H9 (cell line): ENCODE measurements around the gene PLSCR2. TPM values are rescaled to one million over a fixed set of nuclear protein-coding genes. Genes with fewer than 3 reads are reported as not detected.

Experiments used
- DNase-seq: peaks from one replicate; pipeline ENCODE4 v3.0.0-alpha.2; 2017
- H2AFZ ChIP-seq: one replicate; pipeline ENCODE4 v1.6.1; 2013; ENCODE audit warnings: mild to moderate bottlenecking, low read length, control low read depth, moderate library complexity
- H2AK5ac ChIP-seq: 2 replicates; pipeline ENCODE4 v1.6.1; 2013; ENCODE audit warnings: low read length, control low read depth, mixed read lengths; ENCODE audit not compliant: insufficient read length
- H2BK120ac ChIP-seq: one replicate; pipeline ENCODE4 v1.6.1; 2013; ENCODE audit warnings: low read depth, mild to moderate bottlenecking, low read length, control low read depth, inconsistent platforms; ENCODE audit not compliant: poor library complexity, severe bottlenecking
- H2BK12ac ChIP-seq: 2 replicates; pipeline ENCODE4 v1.6.1; 2013; ENCODE audit warnings: low read length, control low read depth, mixed read lengths, low read depth; ENCODE audit not compliant: insufficient read length
- H2BK15ac ChIP-seq: 2 replicates; pipeline ENCODE4 v1.6.1; 2013; ENCODE audit warnings: low read depth, low read length, control low read depth
- H2BK20ac ChIP-seq: one replicate; pipeline ENCODE4 v1.6.1; 2013; ENCODE audit warnings: low read depth, mild to moderate bottlenecking, low read length, control low read depth, inconsistent platforms; ENCODE audit not compliant: poor library complexity, severe bottlenecking
- H2BK5ac ChIP-seq: 2 replicates; pipeline ENCODE4 v1.6.1; 2013; ENCODE audit warnings: low read length, control low read depth, mixed read lengths; ENCODE audit not compliant: insufficient read length
- H3K14ac ChIP-seq: 2 replicates; pipeline ENCODE4 v1.6.1; 2013; ENCODE audit warnings: low read length, control low read depth; ENCODE audit not compliant: insufficient read depth
- H3K18ac ChIP-seq: 2 replicates; pipeline ENCODE4 v1.6.1; 2013; ENCODE audit warnings: low read depth, mild to moderate bottlenecking, mixed read lengths, low read length, control low read depth; ENCODE audit not compliant: insufficient read length
- H3K23ac ChIP-seq: 2 replicates; pipeline ENCODE4 v1.6.1; 2013; ENCODE audit warnings: low read length, control low read depth, mixed read lengths, low read depth; ENCODE audit not compliant: insufficient read length
- H3K23me2 ChIP-seq: 2 replicates; pipeline ENCODE4 v1.6.1; 2013; ENCODE audit warnings: low read depth, mild to moderate bottlenecking, mixed read lengths, low read length, control low read depth; ENCODE audit not compliant: insufficient read length, poor library complexity, severe bottlenecking
- H3K27ac ChIP-seq: 2 replicates; pipeline ENCODE4 v1.5.1; 2013; ENCODE audit warnings: low read length, control low read depth, mixed read lengths, low read depth; ENCODE audit not compliant: insufficient read length
- H3K27me3 ChIP-seq: 2 replicates; pipeline ENCODE4 v1.6.1; 2013; ENCODE audit warnings: low read length, control low read depth, inconsistent platforms; ENCODE audit not compliant: insufficient read depth
- H3K4ac ChIP-seq: 2 replicates; pipeline ENCODE4 v1.6.1; 2013; ENCODE audit warnings: low read depth, mild to moderate bottlenecking, control low read depth, inconsistent platforms, low read length, moderate library complexity
- H3K4me1 ChIP-seq: 2 replicates; pipeline ENCODE4 v1.6.1; 2013; ENCODE audit warnings: low read length, control low read depth, inconsistent platforms; ENCODE audit not compliant: insufficient read depth
- H3K4me2 ChIP-seq: 2 replicates; pipeline ENCODE4 v1.6.1; 2013; ENCODE audit warnings: low read length, control low read depth, mixed read lengths; ENCODE audit not compliant: insufficient read length, insufficient read depth
- H3K56ac ChIP-seq: 2 replicates; pipeline ENCODE4 v1.6.1; 2013; ENCODE audit warnings: low read depth, mild to moderate bottlenecking, mixed read lengths, low read length, control low read depth; ENCODE audit not compliant: insufficient read length
- H3K79me1 ChIP-seq: 2 replicates; pipeline ENCODE4 v1.6.1; 2013; ENCODE audit warnings: low read depth, mild to moderate bottlenecking, moderate library complexity, low read length, control low read depth, inconsistent platforms; ENCODE audit not compliant: insufficient read depth, poor library complexity, severe bottlenecking
- H3K79me2 ChIP-seq: 2 replicates; pipeline ENCODE4 v1.6.1; 2013; ENCODE audit warnings: low read length, control low read depth, inconsistent platforms; ENCODE audit not compliant: insufficient read depth
- H3K9ac ChIP-seq: 2 replicates; pipeline ENCODE4 v1.6.1; 2013; ENCODE audit warnings: low read length, control low read depth, mixed read lengths; ENCODE audit not compliant: insufficient read length; ENCODE audit errors: extremely low read depth
- H3K9me3 ChIP-seq: one replicate; pipeline ENCODE4 v1.6.1; 2013; ENCODE audit warnings: low read depth, low read length, inconsistent platforms; ENCODE audit not compliant: control insufficient read depth
- H3T11ph ChIP-seq: one replicate; pipeline ENCODE4 v1.6.1; 2013; ENCODE audit warnings: mild to moderate bottlenecking, low read length, control low read depth, inconsistent platforms
- H4K20me1 ChIP-seq: one replicate; pipeline ENCODE4 v1.6.1; 2013; ENCODE audit not compliant: control insufficient read depth, insufficient read length, insufficient read depth
- H4K5ac ChIP-seq: 2 replicates; pipeline ENCODE4 v1.6.1; 2013; ENCODE audit warnings: low read depth, mild to moderate bottlenecking, mixed read lengths, low read length, control low read depth; ENCODE audit not compliant: insufficient read length
- H4K8ac ChIP-seq: replicated peaks from 2 replicates; pipeline ENCODE4 v1.6.1; 2013; ENCODE audit warnings: low read length, control low read depth, mixed read lengths, low read depth; ENCODE audit not compliant: insufficient read length
- H4K91ac ChIP-seq: 2 replicates; pipeline ENCODE4 v1.6.1; 2013; ENCODE audit warnings: low read depth, mild to moderate bottlenecking, moderate library complexity, mixed read lengths, low read length, control low read depth; ENCODE audit not compliant: insufficient read length
- H3K27ac Mint-ChIP-seq, 3 experiments: 2 replicates in 2 of 3; 3 replicates in 1 of 3; pipeline ENCODE4 v1.8.0; 2020 to 2021; ENCODE audit warnings: mixed read lengths in 3 of 3, mild to moderate bottlenecking in 1 of 3, moderate library complexity in 1 of 3
- H3K27me3 Mint-ChIP-seq: 2 replicates; pipeline ENCODE4 v1.8.0; 2021; ENCODE audit warnings: low read depth, mild to moderate bottlenecking, moderate library complexity, mixed read lengths
- H3K36me3 Mint-ChIP-seq, 3 experiments: 2 replicates in 2 of 3; 3 replicates in 1 of 3; pipeline ENCODE4 v1.8.0; 2020 to 2021; ENCODE audit warnings: low read depth in 3 of 3, mixed read lengths in 3 of 3; ENCODE audit not compliant: insufficient read depth in 1 of 3
- H3K4me1 Mint-ChIP-seq, 2 experiments: 2 replicates each; pipeline ENCODE4 v1.8.0; 2020; ENCODE audit warnings: mixed read lengths in 2 of 2
- H3K4me3 Mint-ChIP-seq, 2 experiments: 2 replicates in 1 of 2; 3 replicates in 1 of 2; pipeline ENCODE4 v1.8.0; 2020 to 2021; ENCODE audit warnings: mild to moderate bottlenecking in 2 of 2, mixed read lengths in 2 of 2, moderate library complexity in 1 of 2
- H3K9me3 Mint-ChIP-seq, 2 experiments: 2 replicates in 1 of 2; 3 replicates in 1 of 2; pipeline ENCODE4 v1.8.0; 2020; ENCODE audit warnings: mild to moderate bottlenecking in 2 of 2, mixed read lengths in 2 of 2, moderate library complexity in 1 of 2
- CTCF ChIP-seq: fragments of 200-600 bp; sonication (generic); conservative IDR thresholded peaks from 3 replicates; pipeline ENCODE4 v1.8.0; 2021; ENCODE audit warnings: antibody characterized with exemption, mild to moderate bottlenecking
- WGBS: extraction: QIAGEN DNeasy Blood & Tissue Kit; methylation state at CpG from one replicate; pipeline ENCODE4 v1.1.7; 2013; ENCODE audit warnings: missing lambda C conversion rate, low lambda C conversion rate, mixed read lengths; ENCODE audit not compliant: insufficient read length; ENCODE audit errors: extremely low coverage; 5-methylcytosine and 5-hydroxymethylcytosine counted together
- total RNA-seq: library from RNA; stranded (reverse); gene quantifications from 2 replicates; pipeline ENCODE4 v1.2.1, GENCODE V29; 2021

Gene PLSCR2
- total RNA-seq, 1 experiment from 2014 or later, result not detected

- H2BK12ac ChIP-seq, result no peak overlapping the region
- H3K4me1 ChIP-seq, result peaks cover 3% of the 10 kb centered on the region
- no peak overlapping the region for H2AK5ac ChIP-seq
- H3K79me2 ChIP-seq, result no peaks in the 10 kb centered on the region
- H3K27ac Mint-ChIP-seq, result no peak overlapping the region
- 100% methylated on average over 1 of the region's 2 CpGs for WGBS
- H2AFZ ChIP-seq, result no peak overlapping the region
- H2BK20ac ChIP-seq, result no peak overlapping the region
- H3K27ac ChIP-seq, result no peak overlapping the region
- H3T11ph ChIP-seq, result no peak overlapping the region
- DNase-seq, result no peak
- H3K23me2 ChIP-seq, result no peaks in the 10 kb centered on the region
- no peaks in the 10 kb centered on the region for H3K9me3 ChIP-seq
- H3K4me1 Mint-ChIP-seq, result peaks cover 24 to 29% of the 10 kb centered on the region in 2 experiments
- no peak overlapping the region for H3K4ac ChIP-seq
- H3K79me1 ChIP-seq, result no peaks in the 10 kb centered on the region
- peaks cover 3 to 15% (median 4%) of the 10 kb centered on the region in 3 experiments; a peak in 6 of 7 replicates for H3K36me3 Mint-ChIP-seq
- no peak overlapping the region for H4K91ac ChIP-seq
- no peak overlapping the region for H3K56ac ChIP-seq
- H3K9me3 Mint-ChIP-seq, result no peaks in the 10 kb centered on the region
- H3K23ac ChIP-seq, result no peak overlapping the region
- H3K9ac ChIP-seq, result no peak overlapping the region
- no peak overlapping the region for H4K5ac ChIP-seq
- H3K18ac ChIP-seq, result no peak overlapping the region
- H3K14ac ChIP-seq, result no peak overlapping the region
- H4K8ac ChIP-seq, result no peak overlapping the region
- no peak overlapping the region for H3K4me3 Mint-ChIP-seq
- H2BK5ac ChIP-seq, result no peak overlapping the region
- no peak overlapping the region for H3K4me2 ChIP-seq
- no peaks in the 10 kb centered on the region for H3K27me3 ChIP-seq
- H4K20me1 ChIP-seq, result no peaks in the 10 kb centered on the region
- H2BK120ac ChIP-seq, result no peak overlapping the region
- TF ChIP-seq CTCF, result no peak
- H3K27me3 Mint-ChIP-seq, result no peaks in the 10 kb centered on the region
- H2BK15ac ChIP-seq, result no peak overlapping the region
Measured at GRCh38 chr3:146513386-146514051, 44.2 kb upstream of the PLSCR2 start.
